GM18498 (cell line): ENCODE measurements around the gene SUPT4H1.
"Not testable (repeated sequence)": the region's sequence is repeated elsewhere in the genome, so short reads cannot be mapped to it uniquely, and the experiment has no call there.

Experiments used
- ATAC-seq: cut with Tn5 transposase; IDR thresholded peaks from one replicate; pipeline ENCODE4 v1.9.1; 2021; ENCODE audit warnings: mild to moderate bottlenecking, moderate library complexity; ENCODE audit not compliant: unreplicated experiment

Gene SUPT4H1

DNA sequence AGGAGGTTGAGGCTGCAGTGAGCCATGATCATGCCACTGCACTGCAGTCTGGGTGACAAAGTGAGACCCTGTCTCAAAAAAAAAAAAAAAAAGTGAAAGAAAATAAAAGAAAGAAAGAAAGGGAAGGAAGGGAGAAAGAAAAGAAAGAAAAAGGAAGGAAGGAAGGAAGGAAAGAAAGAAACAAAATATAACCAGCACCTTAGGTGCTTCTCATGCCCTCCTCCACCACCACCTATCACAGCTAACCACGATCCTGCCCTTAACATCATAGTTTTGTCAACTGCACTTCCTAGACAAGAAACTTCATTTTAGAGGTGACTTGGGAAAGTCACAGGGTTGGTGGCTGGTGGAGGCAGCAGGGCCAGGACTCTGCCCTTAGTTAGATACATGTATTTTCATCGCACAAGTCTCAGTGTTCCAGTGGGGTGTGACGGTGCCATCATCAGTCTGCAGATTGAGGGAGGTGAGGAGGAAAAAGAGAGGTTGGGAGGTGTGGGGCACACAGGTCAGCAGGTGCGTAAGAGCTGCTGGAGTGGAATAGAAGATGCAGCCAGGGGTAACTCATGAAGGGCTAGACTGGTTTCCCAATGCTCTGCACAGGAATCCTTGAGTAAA is 10.0 kb downstream of the SUPT4H1 start:
- ATAC-seq = no peak

DNA sequence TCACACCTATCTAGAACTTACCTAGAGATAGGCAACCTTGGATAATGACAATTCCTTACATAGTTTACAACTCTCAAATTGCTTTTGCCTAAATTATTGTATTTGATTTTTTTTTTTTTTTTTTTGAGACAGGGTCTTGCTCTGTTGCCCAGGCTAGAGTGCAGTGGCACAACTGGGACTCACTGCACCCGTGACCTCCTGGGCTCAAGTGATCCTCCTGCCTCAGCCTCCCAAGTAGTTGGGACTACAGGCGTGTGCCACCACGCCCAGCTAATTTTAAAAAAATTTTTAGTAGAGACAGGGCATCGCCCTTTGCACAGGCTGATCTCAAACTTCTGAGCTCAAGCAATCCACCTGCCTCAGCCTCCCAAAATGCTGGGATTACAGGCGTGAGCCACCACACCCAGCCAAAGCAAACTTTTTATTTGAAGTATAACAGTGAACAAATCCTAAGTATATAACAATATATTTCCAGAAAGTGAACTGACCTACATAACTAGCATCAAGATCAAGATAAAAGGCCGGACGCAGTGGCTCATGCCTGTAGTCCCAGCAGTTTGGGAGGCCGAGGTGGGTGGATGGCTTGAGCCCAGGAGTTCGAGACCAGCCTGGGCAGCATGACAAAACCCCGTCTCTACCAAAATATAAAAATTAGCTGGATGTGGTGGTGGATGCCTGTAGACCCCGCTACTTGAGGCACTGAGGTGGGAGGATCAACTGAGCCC is 10.7 kb downstream of the SUPT4H1 start:
- ATAC-seq = not testable (repeated sequence)

GRCh38 chr17:58340405-58340876 is 11.6 kb downstream of the SUPT4H1 start:
- ATAC-seq = no peak

DNA sequence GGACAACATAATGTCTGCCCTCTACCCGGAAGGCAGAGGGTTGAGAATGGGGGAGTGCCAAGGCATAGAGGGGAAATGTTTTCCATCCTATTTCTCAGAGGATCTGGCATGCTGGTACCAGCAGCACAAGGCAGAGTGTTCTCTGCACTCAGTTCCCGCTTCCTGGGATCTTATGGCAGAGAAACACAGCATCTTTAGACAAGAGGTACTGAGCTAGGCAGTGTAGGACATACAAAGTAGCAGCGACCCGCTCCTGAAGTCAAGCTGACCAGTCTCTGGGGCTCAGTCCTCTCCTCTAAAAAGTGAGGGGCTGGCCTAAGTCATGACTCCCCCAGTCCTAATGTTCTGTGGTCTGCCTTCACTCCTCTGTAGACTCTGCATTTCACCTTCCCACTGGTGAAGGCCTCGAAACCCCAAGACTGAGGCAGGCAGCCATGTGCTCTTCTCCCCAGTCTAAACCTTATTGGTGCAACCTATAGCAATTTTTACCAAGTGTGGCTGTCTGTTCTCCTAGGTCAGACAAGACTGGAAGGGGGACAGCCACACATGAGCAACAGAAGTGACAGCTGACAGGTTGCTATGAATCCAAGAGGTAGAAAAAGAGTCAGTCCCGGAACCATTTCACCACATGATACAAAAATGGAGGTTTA is 12.1 kb downstream of the SUPT4H1 start:
- ATAC-seq = no peak

GRCh38 chr17:58338841-58339754 is 12.9 kb downstream of the SUPT4H1 start:
- ATAC-seq = peak; percentile 30

DNA sequence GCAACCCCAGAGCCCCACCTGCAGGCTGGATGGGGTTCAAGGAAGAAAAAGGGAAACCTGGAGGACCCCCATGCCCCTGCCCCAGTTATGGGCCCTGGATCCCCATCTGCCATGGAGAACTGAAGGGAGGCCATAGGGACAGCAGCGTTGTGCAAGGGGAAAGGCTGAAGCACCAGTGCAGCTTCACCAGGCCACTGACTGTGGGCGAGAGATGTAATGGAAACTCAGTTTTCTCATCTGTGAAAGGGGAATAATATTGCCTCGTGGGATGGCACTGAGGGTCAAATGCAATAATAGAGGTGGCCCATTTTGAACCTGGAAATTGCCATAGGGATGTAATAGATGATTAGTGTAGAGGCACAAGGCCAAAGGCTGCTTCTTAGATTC is 13.6 kb downstream of the SUPT4H1 start:
- ATAC-seq = no peak

- peak; percentile 67 for ATAC-seq
Measured at GRCh38 chr17:58337600-58338453, 14.2 kb downstream of the SUPT4H1 start.

DNA sequence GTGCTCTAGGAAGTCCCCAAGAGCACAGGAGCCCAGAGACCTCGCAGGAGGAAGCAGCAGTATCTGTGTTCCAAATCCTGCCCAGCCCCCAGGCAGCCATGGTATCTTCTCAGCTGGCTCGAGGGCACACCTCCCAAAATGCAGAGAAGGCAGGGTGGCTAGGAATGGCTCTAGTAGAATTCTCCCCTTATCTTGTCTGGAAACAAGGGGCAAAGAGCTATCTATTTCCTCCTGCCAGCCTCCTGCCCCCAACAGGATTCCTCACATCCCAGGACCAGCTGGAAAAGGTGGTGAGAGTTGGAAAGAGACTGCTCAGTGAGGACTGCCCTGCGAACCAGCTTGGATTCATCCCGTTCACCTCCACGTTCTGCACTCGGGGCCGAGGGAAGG is 14.8 kb downstream of the SUPT4H1 start:
- no peak for ATAC-seq

- ATAC-seq = no peak
Measured at GRCh38 chr17:58336456-58337209, 15.4 kb downstream of the SUPT4H1 start.

DNA sequence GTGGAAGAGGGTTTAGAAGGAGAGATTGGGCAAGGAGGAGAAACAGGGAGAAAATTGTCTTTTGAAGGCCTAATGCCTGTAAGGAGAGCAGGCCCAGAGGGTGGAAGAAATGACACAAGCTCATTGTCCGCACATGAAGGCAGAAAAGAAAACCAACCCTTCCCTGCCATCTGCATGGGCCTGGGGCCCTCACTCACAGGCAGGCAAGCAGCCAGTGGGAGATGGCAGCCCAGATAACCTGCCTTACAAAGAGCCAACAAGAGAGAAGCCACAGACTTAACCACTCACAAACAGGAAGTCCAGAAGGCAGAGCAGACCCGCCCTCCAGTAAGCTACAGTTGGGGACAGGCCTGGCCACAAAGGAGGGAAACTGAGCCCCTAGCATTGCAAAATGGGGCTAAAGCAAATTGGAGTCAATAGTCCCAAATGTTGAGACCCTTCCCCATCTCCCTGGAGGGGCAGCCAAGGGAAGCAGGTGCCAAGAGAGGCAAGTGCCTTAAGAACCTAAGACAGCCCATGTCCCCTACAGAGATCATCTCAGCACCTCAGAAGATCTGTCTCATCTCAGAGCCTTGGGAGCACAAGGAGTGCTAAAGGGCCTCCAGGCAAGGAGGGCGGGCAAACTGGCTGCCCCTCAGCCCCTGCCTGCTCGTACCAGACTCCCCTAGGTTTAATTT is 16.1 kb downstream of the SUPT4H1 start:
- ATAC-seq = peak; percentile 18

DNA sequence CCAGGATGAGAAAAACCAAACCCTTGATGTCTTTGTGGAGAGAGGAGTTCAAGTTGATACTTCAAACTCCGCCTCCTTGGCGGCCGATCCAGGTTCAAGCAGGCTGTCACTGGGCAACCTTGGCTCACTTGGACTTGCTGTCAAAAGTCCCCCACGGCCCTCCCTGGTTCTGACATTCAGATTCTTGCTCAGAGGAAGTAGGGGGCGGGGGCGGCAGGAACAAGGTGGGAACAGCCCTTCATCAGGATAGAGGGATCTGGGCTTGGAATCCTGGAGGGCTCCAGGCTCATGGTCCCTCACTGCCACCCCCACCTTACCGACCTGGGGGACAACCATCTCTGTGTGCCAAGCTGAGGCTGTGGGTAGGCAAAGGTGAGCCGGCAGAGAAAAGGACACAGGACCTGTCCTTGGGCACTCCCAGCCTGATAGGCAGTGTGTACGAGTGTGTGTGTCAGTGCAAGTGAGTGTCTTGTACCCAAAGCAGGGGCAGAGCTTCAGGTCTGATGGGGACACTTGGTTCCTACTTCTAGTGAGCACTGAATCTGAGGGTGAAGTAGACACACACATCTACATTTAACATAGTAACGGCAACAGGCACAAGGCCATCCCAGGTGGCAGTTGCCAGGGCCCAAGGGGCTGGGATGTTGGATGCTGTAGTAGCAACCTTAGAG is 16.8 kb downstream of the SUPT4H1 start:
- ATAC-seq = no peak

- ATAC-seq = no peak
Measured at GRCh38 chr17:58334661-58335060, 17.3 kb downstream of the SUPT4H1 start.

DNA sequence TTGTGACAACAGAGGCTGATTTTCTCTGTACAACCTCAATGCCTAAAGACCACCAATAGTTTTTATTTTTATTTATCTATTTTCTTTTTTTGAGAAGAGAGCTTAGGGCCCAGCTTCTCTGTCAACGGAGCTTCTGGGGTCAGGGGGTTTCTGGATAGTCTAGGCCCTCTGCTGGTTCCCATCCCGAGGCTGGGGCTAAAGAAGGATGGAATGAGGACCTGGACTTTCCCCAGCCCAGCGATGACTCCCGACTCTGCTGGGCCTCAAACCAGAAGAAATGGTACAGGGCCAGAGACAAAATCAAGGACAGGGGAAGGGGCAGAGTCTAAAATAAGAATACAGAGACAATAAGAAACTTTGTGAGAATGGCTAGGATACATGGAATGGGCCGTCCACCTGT is 17.7 kb downstream of the SUPT4H1 start:
- ATAC-seq = no peak

- ATAC-seq = no peak
Measured at GRCh38 chr17:58333736-58334207, 18.2 kb downstream of the SUPT4H1 start.

GRCh38 chr17:58332778-58333735 is 18.9 kb downstream of the SUPT4H1 start:
- no peak for ATAC-seq

GRCh38 chr17:58331815-58332777 is 19.9 kb downstream of the SUPT4H1 start:
- ATAC-seq = peak; percentile 23
